H1 (cell line): ENCODE measurements around the gene SLC12A7. TPM values are rescaled to one million over a fixed set of nuclear protein-coding genes. Genes with fewer than 3 reads are reported as not detected.

Source experiments
- CTCF ChIA-PET: fragments of 300-600 bp; sonication (Branson Sonifier 250); formaldehyde crosslinking; loops from one replicate; lab custom pipeline; 2021; ENCODE audit not compliant: partially characterized antibody; lab: Charles Lee
- POLR2A ChIA-PET: fragments of 300-600 bp; sonication (Branson Sonifier 250); formaldehyde crosslinking; loops from one replicate; lab custom pipeline; 2021; ENCODE audit warnings: inconsistent platforms; ENCODE audit not compliant: partially characterized antibody; lab: Charles Lee
- DNase-seq, 2 experiments: peaks; one replicate each; pipeline versions ENCODE4 v3.0.0 to v3.0.0-alpha.2; 2010 to 2022; ENCODE audit warnings: low spot score in 2 of 2, low read depth in 1 of 2, mixed read lengths in 1 of 2
- FAIRE-seq: peaks from 2 replicates; lab custom pipeline; 2011; peaks lifted over from hg19 to GRCh38; lab: Jason Lieb, UNC
- H2AFZ ChIP-seq: 2 replicates; pipeline ENCODE4 v1.8.1; 2012; ENCODE audit warnings: low read length, inconsistent platforms
- H2AK5ac ChIP-seq: 2 replicates; pipeline ENCODE4 v1.6.1; 2013; ENCODE audit warnings: low read depth, low read length
- H2BK120ac ChIP-seq: replicated peaks from 2 replicates; pipeline ENCODE3; 2013; ENCODE audit warnings: low read depth, low read length, inconsistent platforms
- H2BK12ac ChIP-seq: 2 replicates; pipeline ENCODE4 v1.6.1; 2013; ENCODE audit warnings: low read depth, low read length
- H2BK15ac ChIP-seq: 2 replicates; pipeline ENCODE4 v1.6.1; 2013; ENCODE audit warnings: low read length
- H2BK20ac ChIP-seq: 2 replicates; pipeline ENCODE4 v1.6.1; 2013; ENCODE audit warnings: low read length
- H2BK5ac ChIP-seq: 2 replicates; pipeline ENCODE4 v1.6.1; 2013; ENCODE audit warnings: low read depth, low read length
- H3K14ac ChIP-seq: 2 replicates; pipeline ENCODE4 v1.6.1; 2013; ENCODE audit warnings: inconsistent platforms; ENCODE audit not compliant: insufficient read length
- H3K18ac ChIP-seq: 2 replicates; pipeline ENCODE4 v1.6.1; 2013; ENCODE audit warnings: low read length; ENCODE audit errors: extremely low read depth
- H3K23ac ChIP-seq: 2 replicates; pipeline ENCODE4 v1.6.1; 2013; ENCODE audit warnings: inconsistent platforms; ENCODE audit not compliant: insufficient read length
- H3K23me2 ChIP-seq: 2 replicates; pipeline ENCODE4 v1.6.1; 2013; ENCODE audit warnings: low read depth, low read length
- H3K27ac ChIP-seq: 2 replicates; pipeline ENCODE4 v1.6.1; 2011; ENCODE audit warnings: low read depth, low read length, inconsistent platforms
- H3K27me3 ChIP-seq, 4 experiments: replicated peaks in 1 of 4; 1 replicate in 1 of 4; 2 replicates in 3 of 4; pipeline versions ENCODE4 v1.6.1 to v1.8.1; 2011 to 2013; ENCODE audit warnings: low read length in 3 of 4, mild to moderate bottlenecking in 3 of 4, inconsistent platforms in 2 of 4, mixed read lengths in 2 of 4, moderate library complexity in 1 of 4; ENCODE audit not compliant: control insufficient read depth in 3 of 4, insufficient read depth in 3 of 4; ENCODE audit errors: extremely low read depth in 1 of 4
- H3K36me3 ChIP-seq, 4 experiments: 2 replicates each; pipeline versions ENCODE4 v1.6.1 to v1.8.1; 2011 to 2013; ENCODE audit warnings: mild to moderate bottlenecking in 4 of 4, low read length in 3 of 4, moderate library complexity in 2 of 4, control low read depth in 1 of 4, inconsistent platforms in 1 of 4; ENCODE audit not compliant: insufficient read depth in 4 of 4, control insufficient read depth in 2 of 4
- H3K4ac ChIP-seq: replicated peaks from 2 replicates; pipeline ENCODE3; 2013; ENCODE audit warnings: low read length, low read depth, mixed read lengths, inconsistent platforms; ENCODE audit not compliant: insufficient read length
- H3K4me1 ChIP-seq, 4 experiments: replicated peaks in 1 of 4; 1 replicate in 1 of 4; 2 replicates in 3 of 4; pipeline versions ENCODE4 v1.6.1 to v1.8.1; 2011 to 2013; ENCODE audit warnings: low read length in 3 of 4, inconsistent platforms in 2 of 4, mixed read lengths in 1 of 4; ENCODE audit not compliant: insufficient read depth in 4 of 4, control insufficient read depth in 3 of 4
- H3K4me2 ChIP-seq, 2 experiments: 2 replicates each; pipeline versions ENCODE4 v1.6.1 to v1.8.1; 2011 to 2013; ENCODE audit warnings: low read depth in 2 of 2, low read length in 2 of 2, control low read depth in 1 of 2, inconsistent platforms in 1 of 2, mild to moderate bottlenecking in 1 of 2; ENCODE audit not compliant: insufficient read depth in 1 of 2
- H3K4me3 ChIP-seq, 4 experiments: fragments of 200-600, 300-600 bp in 1 of 4; sonication (generic), shearing (Covaris generic), sonication (Bioruptor Twin) in 1 of 4; 2 replicates each; pipeline versions ENCODE4 v1.5.1 to v1.8.1; 2011 to 2016; ENCODE audit warnings: low read length in 4 of 4, low read depth in 3 of 4, control low read depth in 2 of 4, inconsistent platforms in 2 of 4, mild to moderate bottlenecking in 2 of 4, mixed read lengths in 1 of 4, moderate library complexity in 1 of 4; ENCODE audit not compliant: insufficient read depth in 2 of 4; ENCODE audit errors: extremely low read depth in 1 of 4
- H3K56ac ChIP-seq: replicated peaks from 2 replicates; pipeline ENCODE3; 2013; ENCODE audit warnings: low read depth, mild to moderate bottlenecking, mixed read lengths, low read length, inconsistent platforms; ENCODE audit not compliant: insufficient read length
- H3K79me1 ChIP-seq: 2 replicates; pipeline ENCODE4 v1.6.1; 2013; ENCODE audit warnings: low read depth, low read length, control low read depth
- H3K79me2 ChIP-seq, 2 experiments: 2 replicates each; pipeline versions ENCODE4 v1.6.1 to v1.8.1; 2012 to 2013; ENCODE audit warnings: low read length in 2 of 2, mild to moderate bottlenecking in 2 of 2, inconsistent platforms in 1 of 2; ENCODE audit not compliant: insufficient read depth in 2 of 2, control insufficient read depth in 1 of 2
- H3K9ac ChIP-seq, 4 experiments: replicated peaks in 1 of 4; 1 replicate in 1 of 4; 2 replicates in 3 of 4; pipeline versions ENCODE4 v1.6.1 to v1.8.1; 2011 to 2013; ENCODE audit warnings: low read depth in 3 of 4, low read length in 3 of 4, control low read depth in 2 of 4, mild to moderate bottlenecking in 2 of 4, moderate library complexity in 2 of 4, inconsistent platforms in 1 of 4; ENCODE audit errors: extremely low read depth in 1 of 4
- H3K9me3 ChIP-seq, 2 experiments: 2 replicates each; pipeline versions ENCODE4 v1.6.1 to v1.8.1; 2012 to 2013; ENCODE audit warnings: mild to moderate bottlenecking in 2 of 2, moderate library complexity in 2 of 2, control low read depth in 1 of 2, inconsistent platforms in 1 of 2, low read depth in 1 of 2, low read length in 1 of 2, mixed read lengths in 1 of 2; ENCODE audit not compliant: insufficient read depth in 2 of 2
- H4K20me1 ChIP-seq, 2 experiments: replicated peaks in 1 of 2; 2 replicates each; pipeline versions ENCODE3 to v1.8.1; 2011 to 2013; ENCODE audit warnings: inconsistent platforms in 2 of 2, low read length in 2 of 2, mild to moderate bottlenecking in 1 of 2; ENCODE audit not compliant: insufficient read depth in 2 of 2, control insufficient read depth in 1 of 2
- H4K5ac ChIP-seq: 2 replicates; pipeline ENCODE4 v1.6.1; 2013; ENCODE audit warnings: low read length, low read depth, mixed read lengths, inconsistent platforms; ENCODE audit not compliant: insufficient read length
- H4K8ac ChIP-seq: 2 replicates; pipeline ENCODE4 v1.8.0; 2013; ENCODE audit warnings: mild to moderate bottlenecking, moderate library complexity, low read length, inconsistent platforms; ENCODE audit not compliant: insufficient read depth; ENCODE audit errors: extremely low read depth
- H4K91ac ChIP-seq: replicated peaks from 2 replicates; pipeline ENCODE3; 2013; ENCODE audit warnings: low read length, mixed read lengths, inconsistent platforms; ENCODE audit not compliant: insufficient read length
- ASH2L ChIP-seq: fragments of 200-600, 300-600 bp; sonication (generic); IDR thresholded peaks from one replicate; pipeline ENCODE4 v1.7.1; 2017; ENCODE audit warnings: low read length
- ATF2 ChIP-seq: IDR thresholded peaks from 2 replicates; pipeline ENCODE4 v1.6.1; 2012; ENCODE audit warnings: low read length, inconsistent platforms
- CBX5 ChIP-seq: fragments of 300-800, 300-1000 bp; sonication (generic); IDR thresholded peaks from 2 replicates; pipeline ENCODE4 v1.7.1; 2016; ENCODE audit warnings: antibody characterized with exemption, low read length, low read depth
- CBX8 ChIP-seq: fragments of 300-800, 300-1000 bp; sonication (generic); IDR thresholded peaks from 2 replicates; pipeline ENCODE4 v1.7.1; 2016; ENCODE audit warnings: low read depth, low read length, borderline replicate concordance
- HDAC2 ChIP-seq, 2 experiments: fragments of 300-600 bp in 1 of 2; sonication (generic) in 1 of 2; IDR thresholded peaks; 2 replicates each; pipeline ENCODE4 v1.6.1; 2011 to 2012; ENCODE audit warnings: low read depth in 2 of 2, low read length in 2 of 2, mild to moderate bottlenecking in 2 of 2, moderate library complexity in 2 of 2, borderline replicate concordance in 1 of 2, inconsistent platforms in 1 of 2
- JUND ChIP-seq: IDR thresholded peaks from 2 replicates; pipeline ENCODE4 v1.6.1; 2011; ENCODE audit warnings: mild to moderate bottlenecking, improper control_type of control experiment, low read length
- KDM5A ChIP-seq: fragments of 200-600 bp; IDR thresholded peaks from 2 replicates; pipeline ENCODE4 v1.7.1; 2012; ENCODE audit warnings: mild to moderate bottlenecking, low read length, inconsistent platforms, mixed read lengths
- POLR2A ChIP-seq, 2 experiments: IDR thresholded peaks; 1 replicate in 1 of 2; 2 replicates in 1 of 2; pipeline ENCODE4 v1.6.1; 2011; ENCODE audit warnings: low read depth in 2 of 2, low read length in 2 of 2, mild to moderate bottlenecking in 2 of 2; ENCODE audit errors: control extremely low read depth in 1 of 2
- POU5F1 ChIP-seq: IDR thresholded peaks from 2 replicates; pipeline ENCODE4 v1.6.1; 2011; ENCODE audit warnings: low read depth, mild to moderate bottlenecking, low read length, moderate library complexity
- RFX5 ChIP-seq: IDR thresholded peaks from 2 replicates; pipeline ENCODE4 v1.6.1; 2011; ENCODE audit warnings: low read depth, low read length, improper control_type of control experiment, borderline replicate concordance
- SIX5 ChIP-seq: IDR thresholded peaks from 2 replicates; pipeline ENCODE4 v1.6.1; 2011; ENCODE audit warnings: mild to moderate bottlenecking, low read depth, low read length
- WGBS, 2 experiments: shearing (Covaris generic) in 1 of 2; methylation state at CpG; one replicate each; pipeline versions ENCODE4 v1.1.6 to v1.1.7; 2013 to 2015; ENCODE audit warnings: low lambda C conversion rate in 2 of 2, mixed read lengths in 2 of 2, inconsistent platforms in 1 of 2, low coverage in 1 of 2, missing lambda C conversion rate in 1 of 2; ENCODE audit not compliant: insufficient replicate concordance in 2 of 2, insufficient coverage in 1 of 2, insufficient read length in 1 of 2; ENCODE audit errors: extremely low coverage in 1 of 2, missing lambda C conversion rate in 1 of 2; 5-methylcytosine and 5-hydroxymethylcytosine counted together
- polyA plus RNA-seq, 7 experiments: library from polyadenylated mRNA; depleted of rRNA in 3 of 7; stranded (reverse) in 5 of 7; unstranded in 2 of 7; fragments of >200 nt in 5 of 7; fragments of 200-250 nt in 2 of 7; gene quantifications; 1 replicate in 5 of 7; 2 replicates in 1 of 7; 4 replicates in 1 of 7; pipeline versions ENCODE4 v1.2.1 to v1.2.3, GENCODE V29; 2011 to 2013; ENCODE audit warnings: missing spikeins in 2 of 7, mixed read lengths in 2 of 7
- total RNA-seq: library from RNA; stranded (reverse); fragmentation: NEBNext Ultra II Directional; extraction: Animal tissue kit (Norgen Biotek cat#: 25700); gene quantifications from 2 replicates; pipeline ENCODE4 v1.2.1, GENCODE V29; 2021

The SLC12A7 gene
- total and polyA plus RNA-seq, 2 of the 8 experiments (the other 6 are each of a cell fraction or from before 2014, with no cell fraction given) = 23.5 to 39.7 TPM

- Histone ChIP-seq H3K27me3 (no peaks in the 10 kb centered on the region), H3K4me3 (no peak overlapping the region), H3K4me1 (peaks cover 0 to 8% (median 5%) of the 10 kb centered on the region in 4 experiments; a peak in 4 of 7 replicates), H3K9me3 (peaks cover 0 to 4% of the 10 kb centered on the region in 2 experiments; a peak in 1 of 4 replicates), H2AK5ac (0 out of 2 replicates have a peak overlapping the region, but pooled peaks have one; percentile 65), H2AFZ (no peak overlapping the region), H2BK12ac (0 out of 2 replicates have a peak overlapping the region, but pooled peaks have one; percentile 1), H3K4ac (no peak overlapping the region), H3K79me2 (no peaks in the 10 kb centered on the region), H4K20me1 (no peaks in the 10 kb centered on the region), H2BK5ac (0 out of 2 replicates have a peak overlapping the region, but pooled peaks have one; percentile 60), H2BK120ac (no peak overlapping the region), H2BK15ac (no peak overlapping the region), H3K4me2 (no peak overlapping the region), H3K27ac (no peak overlapping the region), H3K14ac (no peak overlapping the region), H3K23ac (no peak overlapping the region), H3K9ac (no peak overlapping the region), H3K36me3 (no peaks in the 10 kb centered on the region), H3K79me1 (no peaks in the 10 kb centered on the region), H2BK20ac (no peak overlapping the region), H3K18ac (no peak overlapping the region), H3K56ac (no peak overlapping the region), H4K91ac (no peak overlapping the region), H3K23me2 (no peaks in the 10 kb centered on the region), H4K8ac (no peak overlapping the region), H4K5ac (no peak overlapping the region)
- ChIA-PET POLR2A (interaction anchor here (1.6 kb wide), 1 partner anchor 17 kb away, joined by 4 read pairs; no protein-coding TSS in a partner anchor), CTCF (interaction anchor here (1.0 to 3.0 kb wide), 3 partner anchors 13 to 53 kb away, joined by 3 to 17 read pairs (median 4); no protein-coding TSS in a partner anchor)
- 90% methylated on average over 41 of the region's 41 CpGs; no CpG with 5 or more reads in 1 of the 2 experiments for WGBS, 2 experiments
- FAIRE-seq (no peak), DNase-seq (no peak)
- TF ChIP-seq POU5F1 (no peak), CBX5 (no peak), HDAC2 (IDR thresholded peaks at IDR 0.05; ENCODE audit: borderline replicate concordance in 1 of 2, low read depth in 2 of 2, low read length in 2 of 2) (no peak), POLR2A (IDR thresholded peaks at IDR 0.05; ENCODE audit: control extremely low read depth in 1 of 2, low read depth in 2 of 2, low read length in 2 of 2) (no peak), ASH2L (no peak), RFX5 (no peak), KDM5A (no peak), SIX5 (no peak), ATF2 (no peak), CBX8 (no peak), JUND (no peak)
These were observed 8.6 kb upstream of the SLC12A7 start for GRCh38 chr5:1120236-1120999.
